HUDEP-2 (cell line): ENCODE data around the gene NASP.

Source experiments
- DNase-seq, 76 experiments: peaks; one replicate each; lab custom pipeline; 2025; ENCODE audit not compliant: unreplicated experiment in 76 of 76; lab: John Stamatoyannopoulos, UW

The NASP gene

GRCh38 chr1:45583666-45584350 is at the start of gene NASP:
Gene NASP, plus strand, starts transcription at chr1:45584041. Its CDS starts 106 bp downstream, at chr1:45584147.
- DNase-seq, result peak in 74 of 76 experiments; percentile 18 to 95 (median 76)

GRCh38 chr1:45535988-45536766 is 47.7 kb upstream of the NASP start:
- peak in 3 of 76 experiments; percentile 5 to 11 (median 6) for DNase-seq

GRCh38 chr1:45536886-45537285 is 47.0 kb upstream of the NASP start:
- DNase-seq, result no peak

- DNase-seq, result no peak
These were observed 42.6 kb upstream of the NASP start for GRCh38 chr1:45541193-45541592.

GRCh38 chr1:45542591-45542990 is 41.2 kb upstream of the NASP start:
- no peak for DNase-seq

- DNase-seq, result no peak
These were observed 40.0 kb upstream of the NASP start for GRCh38 chr1:45543581-45544417.

- no peak for DNase-seq
These were observed 39.3 kb upstream of the NASP start for GRCh38 chr1:45544530-45544929.

- no peak for DNase-seq
These were observed 38.8 kb upstream of the NASP start for GRCh38 chr1:45545019-45545493.

GRCh38 chr1:45545553-45546310 is 38.1 kb upstream of the NASP start:
- no peak for DNase-seq

GRCh38 chr1:45550401-45551351 is 33.2 kb upstream of the NASP start, which contains the start of gene AKR1A1:
Gene AKR1A1, plus strand, starts transcription at chr1:45550826. Its CDS starts 10,969 bp downstream, at chr1:45561795.
- DNase-seq, result peak; percentile 13 to 89 (median 77)

- DNase-seq, result no peak
These were observed 32.2 kb upstream of the NASP start for GRCh38 chr1:45551684-45552083.

GRCh38 chr1:45552331-45552730 is 31.5 kb upstream of the NASP start:
- DNase-seq, result no peak

GRCh38 chr1:45554198-45554597 is 29.6 kb upstream of the NASP start:
- DNase-seq, result no peak

GRCh38 chr1:45557422-45557944 is 26.4 kb upstream of the NASP start:
- DNase-seq, result no peak

GRCh38 chr1:45563843-45564242 is 20.0 kb upstream of the NASP start:
- no peak for DNase-seq

GRCh38 chr1:45566722-45567121 is 17.1 kb upstream of the NASP start:
- DNase-seq, result no peak

GRCh38 chr1:45567911-45568310 is 15.9 kb upstream of the NASP start:
- no peak for DNase-seq

GRCh38 chr1:45568421-45568820 is 15.4 kb upstream of the NASP start:
- no peak for DNase-seq

- no peak for DNase-seq
These were observed 14.3 kb upstream of the NASP start for GRCh38 chr1:45569571-45569961.
